ENCODE measurements around the gene MOCS3.
"Not testable (repeated sequence)": the region's sequence is repeated elsewhere in the genome, so short reads cannot be mapped to it uniquely, and the experiment has no call there.

Gene MOCS3

GRCh38 chr20:50977066-50978021 is 18.7 kb downstream of the MOCS3 start:
- H3K27ac ChIP-seq: no peak overlapping the region
- TF ChIP-seq CTCF (conservative IDR thresholded peaks at IDR 0.05): no peak

- not testable (repeated sequence) for H3K27ac ChIP-seq
Measured at GRCh38 chr20:50978533-50978932, 19.9 kb downstream of the MOCS3 start.

- no peak overlapping the region for H3K27ac ChIP-seq
- TF ChIP-seq CTCF (conservative IDR thresholded peaks at IDR 0.05): no peak
Measured at GRCh38 chr20:50980071-50980681, 21.6 kb downstream of the MOCS3 start.

- no peak overlapping the region for H3K27ac ChIP-seq
- TF ChIP-seq CTCF (conservative IDR thresholded peaks at IDR 0.05): peak; percentile 92
Measured at GRCh38 chr20:50980851-50981713, 22.5 kb downstream of the MOCS3 start.

- TF ChIP-seq CTCF (conservative IDR thresholded peaks at IDR 0.05): no peak; the same call in none of the 2 replicates
- peak overlapping the region; percentile 45; the same call in 1 of the 2 replicates for H3K27ac ChIP-seq
Measured at GRCh38 chr20:50981714-50982048, 23.1 kb downstream of the MOCS3 start.

GRCh38 chr20:50982363-50982762 is 23.7 kb downstream of the MOCS3 start:
- no peak for TF ChIP-seq CTCF (conservative IDR thresholded peaks at IDR 0.05)
- H3K27ac ChIP-seq: peak overlapping the region; percentile 45

GRCh38 chr20:50983321-50983720 is 24.7 kb downstream of the MOCS3 start:
- peak overlapping the region; percentile 45 for H3K27ac ChIP-seq
- no peak for TF ChIP-seq CTCF (conservative IDR thresholded peaks at IDR 0.05)

Measured in VCaP (cell line).